Cerebellar nuclear complex (tissue), 1 donor: ENCODE measurements around the gene SPN.
"Not testable (repeated sequence)": the region's sequence is repeated elsewhere in the genome, so short reads cannot be mapped to it uniquely, and the experiment has no call there.

ENCODE experiments used
- DNase-seq, 2 experiments: peaks; one replicate each; lab custom pipeline; 2025; lab: John Stamatoyannopoulos, UW

SPN gene, protein sequence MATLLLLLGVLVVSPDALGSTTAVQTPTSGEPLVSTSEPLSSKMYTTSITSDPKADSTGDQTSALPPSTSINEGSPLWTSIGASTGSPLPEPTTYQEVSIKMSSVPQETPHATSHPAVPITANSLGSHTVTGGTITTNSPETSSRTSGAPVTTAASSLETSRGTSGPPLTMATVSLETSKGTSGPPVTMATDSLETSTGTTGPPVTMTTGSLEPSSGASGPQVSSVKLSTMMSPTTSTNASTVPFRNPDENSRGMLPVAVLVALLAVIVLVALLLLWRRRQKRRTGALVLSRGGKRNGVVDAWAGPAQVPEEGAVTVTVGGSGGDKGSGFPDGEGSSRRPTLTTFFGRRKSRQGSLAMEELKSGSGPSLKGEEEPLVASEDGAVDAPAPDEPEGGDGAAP

DNA sequence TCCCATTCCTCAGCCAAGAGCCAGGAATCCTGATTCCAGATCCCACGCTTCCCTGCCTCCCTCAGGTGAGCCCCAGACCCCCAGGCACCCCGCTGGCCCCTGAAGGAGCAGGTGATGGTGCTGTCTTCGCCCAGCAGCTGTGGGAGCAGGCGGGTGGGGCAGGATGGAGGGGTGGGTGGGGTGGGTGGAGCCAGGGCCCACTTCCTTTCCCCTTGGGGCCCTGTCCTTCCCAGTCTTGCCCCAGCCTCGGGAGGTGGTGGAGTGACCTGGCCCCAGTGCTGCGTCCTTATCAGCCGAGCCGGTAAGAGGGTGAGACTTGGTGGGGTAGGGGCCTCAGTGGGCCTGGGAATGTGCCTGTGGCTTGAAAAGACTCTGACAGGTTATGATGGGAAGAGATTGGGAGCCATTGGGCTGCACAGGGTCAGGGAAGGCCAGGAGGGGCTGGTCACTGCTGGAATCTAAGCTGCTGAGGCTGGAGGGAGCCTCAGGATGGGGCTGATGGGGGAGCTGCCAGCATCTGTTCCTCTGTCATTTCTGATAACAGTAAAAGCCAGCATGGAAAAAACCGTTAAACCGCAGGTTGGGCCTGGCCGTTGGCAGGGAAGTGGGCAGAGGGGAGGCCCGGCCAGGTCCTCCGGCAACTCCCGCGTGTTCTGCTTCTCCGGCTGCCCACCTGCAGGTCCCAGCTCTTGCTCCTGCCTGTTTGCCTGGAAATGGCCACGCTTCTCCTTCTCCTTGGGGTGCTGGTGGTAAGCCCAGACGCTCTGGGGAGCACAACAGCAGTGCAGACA is at the start of gene SPN:
Gene SPN (plus strand): TSS at position 232 of the 791 bp plus-strand sequence. CDS start 482 bp downstream, at position 714.
- no peak for DNase-seq

DNA sequence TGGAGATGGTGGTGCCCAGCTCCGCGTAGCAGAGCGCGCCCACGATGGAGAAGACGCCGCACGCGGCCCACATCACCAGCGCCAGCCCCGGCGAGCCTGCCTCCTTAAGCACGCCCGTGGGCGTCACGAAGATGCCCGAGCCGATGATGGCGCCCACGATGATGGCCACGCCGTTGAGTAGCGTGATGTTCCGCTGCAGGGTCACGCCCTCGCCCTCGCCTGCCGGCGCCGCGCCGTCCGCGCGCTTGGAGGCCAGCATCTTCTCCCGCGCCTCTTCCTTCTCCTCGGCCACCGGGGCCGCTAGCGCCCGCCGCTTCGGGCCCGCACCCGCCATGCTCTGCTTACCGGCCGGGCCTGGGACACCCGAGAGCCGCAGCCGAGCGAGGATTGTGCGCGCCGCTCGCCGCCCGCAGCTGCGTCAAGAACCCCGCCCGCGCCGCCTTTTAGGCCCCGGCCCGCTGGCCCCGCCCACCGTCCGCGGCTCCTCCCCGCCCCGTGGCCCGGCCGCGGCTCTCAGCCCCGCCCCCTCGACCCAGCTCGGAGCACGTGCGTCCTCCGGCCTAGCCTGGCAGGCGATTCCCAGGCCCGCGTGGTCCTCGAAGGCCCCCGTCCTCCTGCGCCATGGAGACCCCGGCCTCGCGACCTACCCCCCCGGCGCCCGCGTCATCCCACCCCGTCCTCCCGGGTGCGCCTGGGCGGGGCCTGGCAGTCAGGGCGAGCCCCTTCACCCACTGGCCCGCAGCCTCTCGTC is 49.6 kb upstream of the SPN start:
- DNase-seq, result peak; percentile 27 to 34

DNA sequence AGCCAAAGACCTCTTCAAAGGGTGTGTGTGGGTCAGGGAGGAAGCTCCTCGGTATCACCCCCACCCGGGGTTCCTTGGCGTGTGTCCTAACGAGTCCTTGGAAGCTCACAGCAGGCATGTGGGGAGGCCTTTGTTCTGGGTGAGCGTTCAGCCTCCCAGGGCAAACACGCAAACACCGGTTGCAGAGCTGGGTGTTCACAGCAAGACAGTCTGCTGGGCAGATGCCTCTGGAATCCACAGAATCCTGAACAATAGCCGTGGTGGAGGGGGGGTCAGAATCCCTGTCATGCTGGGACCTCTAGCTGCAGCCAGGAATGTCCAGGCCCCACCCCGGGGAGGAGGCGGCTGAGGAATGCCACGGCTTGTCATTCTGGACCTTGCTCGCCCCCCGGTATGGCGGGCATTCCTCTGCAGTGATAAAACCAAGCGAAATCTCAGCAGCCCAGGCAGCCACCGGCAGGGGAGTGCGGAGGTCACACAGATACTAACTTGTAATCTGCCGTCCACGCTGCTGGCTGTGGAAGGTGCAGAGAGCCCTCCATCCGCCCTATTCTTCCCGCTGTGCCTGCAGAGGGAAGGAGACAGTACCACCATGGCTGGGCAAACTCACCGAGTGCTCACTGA is 48.2 kb upstream of the SPN start:
- DNase-seq, result not testable (repeated sequence)

DNA sequence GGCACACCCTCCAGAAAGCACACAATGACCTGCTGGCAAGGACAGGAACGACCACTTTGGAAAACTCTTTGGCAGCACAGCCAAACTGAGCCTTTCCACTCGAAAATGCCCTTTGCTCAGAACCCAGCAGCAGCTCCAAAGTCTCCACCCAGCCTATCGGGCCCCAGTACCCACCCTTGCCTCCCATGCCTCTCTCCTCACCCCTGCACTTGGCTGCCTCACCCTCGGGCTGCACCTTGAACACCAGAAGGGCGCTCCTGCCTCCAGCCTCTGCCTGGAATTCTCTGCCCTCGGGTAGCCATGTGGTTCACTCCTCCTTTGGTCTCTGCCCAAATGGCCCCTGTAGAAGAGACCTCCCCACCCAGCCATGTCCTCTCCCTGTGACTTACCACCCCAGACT is 46.9 kb upstream of the SPN start:
- not testable (repeated sequence) for DNase-seq

DNA sequence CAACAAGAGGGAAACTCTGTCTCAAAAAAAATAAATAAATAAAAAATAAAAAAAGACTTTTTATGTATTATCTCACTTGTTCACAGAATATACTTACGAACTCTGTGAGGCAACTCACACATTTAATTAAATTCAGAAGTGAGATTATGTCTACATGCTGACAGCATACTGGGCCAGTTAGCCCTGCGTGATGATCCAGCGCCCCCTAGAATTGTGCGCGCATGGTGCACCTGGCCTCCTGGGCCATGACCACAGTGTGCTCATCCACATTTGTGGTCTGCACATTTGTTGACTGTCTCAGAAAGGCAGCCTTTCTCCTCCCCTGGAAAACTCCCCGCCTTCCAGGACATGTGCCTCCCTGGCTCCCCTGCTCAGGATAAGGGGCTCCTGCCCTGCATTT is 42.5 kb upstream of the SPN start:
- not testable (repeated sequence) for DNase-seq

DNA sequence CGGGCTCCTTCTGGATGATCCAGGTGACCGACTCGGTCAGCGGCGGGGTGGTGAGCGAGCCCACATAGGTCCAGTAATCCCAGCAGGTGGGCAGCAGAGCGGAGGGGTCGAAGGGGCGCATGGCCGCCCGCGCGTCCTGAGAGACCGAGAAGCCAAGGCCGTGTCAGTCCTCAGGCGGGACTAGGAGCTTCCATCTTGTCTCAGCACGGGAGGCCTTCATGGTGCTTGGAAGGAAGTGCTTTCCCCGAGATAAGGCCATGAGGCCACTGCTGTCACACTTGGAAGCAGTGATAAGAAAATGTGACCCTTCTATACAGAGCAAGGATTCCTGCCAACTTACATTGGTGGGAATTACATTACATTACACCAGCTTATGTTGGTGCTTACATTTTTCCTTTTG is 40.3 kb upstream of the SPN start:
- not testable (repeated sequence) for DNase-seq

DNA sequence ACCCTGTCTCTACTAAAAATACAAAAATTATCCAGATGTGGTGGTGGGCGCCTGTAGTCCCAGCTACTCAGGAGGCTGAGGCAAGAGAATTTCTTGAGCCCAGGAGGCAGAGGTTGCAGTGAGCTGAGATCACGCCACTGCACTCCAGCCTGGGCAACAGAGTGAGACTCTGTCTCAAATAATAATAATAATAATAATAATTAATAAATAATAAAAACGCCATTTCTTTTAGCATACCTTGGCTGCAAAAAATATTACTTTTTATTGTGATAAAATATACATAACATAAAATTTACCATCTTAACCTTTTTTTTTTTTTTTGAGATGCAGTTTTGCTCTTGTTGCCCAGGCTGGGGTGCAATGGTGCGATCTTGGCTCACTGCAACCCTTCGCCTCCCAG is 39.8 kb upstream of the SPN start:
- DNase-seq, result not testable (repeated sequence)

DNA sequence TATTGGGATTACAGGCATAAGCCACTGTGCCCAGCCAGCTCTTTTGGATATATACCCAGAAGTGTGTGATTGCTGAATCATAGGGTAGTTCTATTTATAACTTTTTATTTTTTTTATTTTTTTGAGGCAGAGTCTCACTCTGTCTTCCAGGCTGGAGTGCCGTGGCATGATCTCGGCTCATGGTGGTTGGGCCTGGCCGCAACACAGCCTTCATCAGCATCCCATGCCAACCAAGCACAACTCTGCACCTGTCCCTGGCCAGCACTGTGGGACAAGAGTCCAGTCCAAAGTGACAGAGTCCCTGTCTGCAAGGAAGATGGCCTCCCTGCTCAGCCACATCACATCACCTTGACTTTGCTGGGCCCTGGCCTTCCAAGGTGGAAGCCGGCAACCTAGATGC is 37.9 kb upstream of the SPN start:
- not testable (repeated sequence) for DNase-seq

DNA sequence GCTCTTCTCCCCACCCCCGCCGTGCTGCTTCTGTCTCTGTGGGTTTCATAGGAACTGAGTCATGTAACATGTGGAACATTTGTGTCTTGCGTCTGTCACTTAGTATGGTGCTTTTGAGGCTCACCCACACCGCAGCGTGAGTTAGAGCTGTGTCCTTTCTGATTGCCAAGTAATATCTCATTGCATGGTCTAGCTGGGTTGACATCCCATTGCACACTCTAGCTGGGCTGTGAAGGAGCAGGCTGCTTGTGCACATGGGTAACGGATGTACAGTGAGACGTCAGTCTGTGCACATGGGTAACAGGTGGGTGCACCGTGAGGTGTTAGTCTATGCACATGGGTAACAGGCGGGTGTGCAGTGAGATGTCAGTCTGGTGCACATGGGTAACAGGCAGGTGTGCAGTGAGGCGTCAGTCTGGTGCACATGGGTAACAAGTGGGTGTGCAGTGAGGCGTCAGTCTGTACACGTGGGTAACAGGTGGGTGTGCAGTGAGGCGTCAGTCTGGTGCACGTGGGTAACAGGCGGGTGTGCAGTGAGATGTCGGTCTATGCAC is 36.2 kb upstream of the SPN start:
- DNase-seq, result not testable (repeated sequence)

DNA sequence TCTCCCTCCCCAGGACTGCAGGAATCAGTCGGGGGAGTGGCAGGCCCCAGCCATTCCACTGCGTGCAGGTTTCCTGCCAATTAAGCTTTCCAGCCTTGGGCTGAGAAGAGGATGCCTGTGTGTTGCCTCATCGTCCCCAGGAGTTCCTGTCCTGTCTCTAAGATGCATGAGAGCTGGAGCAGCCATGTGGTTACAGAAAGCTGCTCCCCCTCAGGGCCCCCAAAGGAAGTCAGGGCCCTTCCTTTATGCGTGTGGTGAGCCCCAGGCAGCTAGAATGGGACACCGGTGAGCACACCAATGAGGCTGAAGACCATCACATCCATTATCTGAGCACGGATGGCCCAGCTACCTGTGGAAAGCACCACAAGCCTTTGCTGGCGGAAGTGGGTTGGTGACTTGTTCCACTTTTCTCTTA is 35.4 kb upstream of the SPN start:
- not testable (repeated sequence) for DNase-seq

DNA sequence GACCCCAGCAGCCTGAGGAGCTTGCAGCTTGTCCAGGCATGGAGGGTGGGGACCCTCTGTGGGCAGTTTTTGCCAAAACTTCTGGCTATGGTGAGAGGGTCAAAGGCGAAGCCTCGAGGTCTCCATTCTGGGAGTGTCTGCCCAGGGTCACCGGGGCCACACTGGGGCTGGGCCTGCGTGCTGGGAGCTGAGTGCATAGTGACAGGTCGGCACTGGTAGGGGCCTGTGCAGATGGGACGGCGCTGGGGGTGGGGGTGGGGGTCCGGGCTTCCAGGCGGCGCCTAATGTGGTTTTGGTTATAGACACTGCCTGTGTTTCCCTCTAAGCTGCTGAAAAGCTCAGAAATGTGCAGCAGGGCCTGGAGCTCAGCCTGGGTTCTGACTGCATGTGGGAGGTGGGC is 34.3 kb upstream of the SPN start:
- DNase-seq, result not testable (repeated sequence)

DNA sequence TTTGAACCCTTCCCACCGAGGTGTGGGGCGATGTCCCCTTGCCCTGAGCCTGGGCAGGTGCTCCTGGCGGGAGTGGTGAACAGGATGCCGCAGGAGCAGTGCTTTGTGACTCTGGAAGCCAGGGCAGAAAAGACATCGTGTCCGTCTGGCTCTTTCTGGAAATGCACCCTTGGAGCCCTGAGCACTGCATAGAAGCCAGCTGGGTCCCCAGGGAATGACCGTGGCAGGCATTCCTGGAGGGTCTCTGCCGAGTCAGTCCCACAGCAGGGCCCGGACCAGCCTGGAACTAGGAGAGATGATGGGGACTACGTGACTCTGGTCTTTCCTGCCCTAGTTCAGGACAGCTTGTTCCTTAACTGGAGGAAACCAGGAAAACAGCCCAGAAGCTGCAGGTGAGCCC is 33.7 kb upstream of the SPN start:
- DNase-seq, result not testable (repeated sequence)

DNA sequence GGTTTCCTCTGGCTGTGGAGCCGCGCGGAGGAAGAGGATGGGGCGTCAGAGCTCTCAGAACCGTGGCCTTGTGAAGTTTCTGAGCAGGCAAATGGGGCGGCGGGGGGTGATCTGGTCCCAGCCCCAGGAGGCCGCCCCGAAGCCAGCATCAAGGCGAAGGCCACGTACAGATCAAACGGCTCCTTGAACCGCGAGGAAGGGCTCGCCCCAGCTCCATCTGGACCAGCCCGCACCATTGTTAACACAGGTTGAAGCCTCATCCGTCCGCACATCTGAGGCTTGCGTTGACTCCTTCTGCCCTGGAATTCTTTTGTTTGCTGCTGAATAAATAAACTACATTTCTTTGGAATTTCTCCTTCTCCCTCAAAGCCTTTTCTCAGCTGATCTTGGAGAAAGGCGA is 31.4 kb upstream of the SPN start:
- not testable (repeated sequence) for DNase-seq

DNA sequence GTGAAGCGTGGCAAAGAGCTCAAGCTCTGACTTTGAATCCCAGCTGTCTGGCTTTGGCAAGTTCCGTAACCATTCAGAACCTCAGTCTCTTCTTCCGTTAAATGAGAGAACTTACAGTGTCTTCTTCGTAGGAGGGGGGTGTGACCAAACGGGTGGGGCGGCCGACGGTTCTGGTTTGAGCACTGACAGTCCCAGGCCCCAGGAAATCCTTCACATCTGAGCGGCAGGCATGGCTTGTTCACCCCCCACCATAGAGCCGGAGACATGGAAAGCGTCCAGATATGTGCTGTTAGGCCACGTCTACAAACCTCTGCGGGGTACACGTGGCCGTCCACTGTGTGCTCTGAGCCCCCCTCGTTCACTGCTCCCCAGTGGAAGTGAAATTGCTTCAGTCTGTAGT is 27.1 kb upstream of the SPN start:
- DNase-seq, result not testable (repeated sequence)

DNA sequence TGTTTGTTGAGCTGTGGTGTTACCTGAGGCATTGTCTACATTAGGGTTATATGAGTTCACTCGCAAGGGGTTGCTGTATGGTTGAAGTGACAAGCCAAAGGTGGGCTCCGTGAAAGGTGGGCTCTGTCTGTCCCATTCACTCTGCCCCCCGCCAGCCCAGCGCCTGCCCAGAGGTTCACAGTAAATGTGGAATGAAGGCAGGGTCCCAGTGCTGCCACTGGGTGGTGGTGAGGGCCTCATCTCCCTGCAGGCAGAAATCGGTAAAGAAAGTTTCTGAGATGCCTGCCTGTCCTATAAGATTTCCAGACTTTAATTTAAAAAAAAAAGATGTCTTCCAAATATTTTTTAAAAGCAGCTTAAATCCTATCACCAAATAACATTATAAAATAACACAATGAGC is 26.7 kb upstream of the SPN start:
- DNase-seq, result not testable (repeated sequence)

DNA sequence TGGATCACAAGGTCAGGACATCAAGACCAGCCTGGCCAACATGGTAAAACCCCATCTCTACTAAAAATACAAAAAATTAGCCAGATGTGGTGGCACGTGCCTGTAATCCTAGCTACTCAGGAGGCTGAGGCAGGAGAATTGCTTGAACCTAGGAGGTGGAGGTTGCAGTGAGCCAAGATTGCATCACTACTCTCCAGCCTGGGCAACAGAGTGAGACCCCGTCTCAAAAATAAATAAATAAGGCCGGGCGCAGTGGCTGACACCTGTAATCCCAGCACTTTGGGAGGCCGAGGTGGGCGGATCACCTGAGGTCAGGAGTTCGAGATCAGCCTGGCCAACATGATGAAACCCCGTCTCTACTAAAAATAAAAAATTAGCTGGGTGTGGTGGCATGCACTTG is 24.3 kb upstream of the SPN start:
- not testable (repeated sequence) for DNase-seq

DNA sequence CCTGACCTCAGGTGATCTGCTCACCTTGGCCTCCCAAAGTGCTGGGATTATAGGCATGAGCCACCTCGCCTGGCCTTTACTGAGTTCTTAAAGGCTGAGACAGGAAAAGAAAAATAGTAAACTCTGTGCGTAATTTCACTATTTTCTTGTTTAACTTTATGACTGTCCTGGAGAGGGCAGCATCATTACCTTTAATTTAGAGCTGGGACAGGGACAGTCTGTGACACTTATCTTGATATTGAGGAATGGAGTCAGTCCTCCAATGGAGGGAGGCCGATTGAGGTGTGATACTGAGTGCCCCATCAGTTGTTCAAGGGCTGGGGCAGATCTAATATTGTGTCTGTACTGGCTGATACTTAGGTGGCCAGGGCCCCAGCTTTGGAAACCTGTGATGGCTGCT is 21.5 kb upstream of the SPN start:
- DNase-seq, result no peak

DNA sequence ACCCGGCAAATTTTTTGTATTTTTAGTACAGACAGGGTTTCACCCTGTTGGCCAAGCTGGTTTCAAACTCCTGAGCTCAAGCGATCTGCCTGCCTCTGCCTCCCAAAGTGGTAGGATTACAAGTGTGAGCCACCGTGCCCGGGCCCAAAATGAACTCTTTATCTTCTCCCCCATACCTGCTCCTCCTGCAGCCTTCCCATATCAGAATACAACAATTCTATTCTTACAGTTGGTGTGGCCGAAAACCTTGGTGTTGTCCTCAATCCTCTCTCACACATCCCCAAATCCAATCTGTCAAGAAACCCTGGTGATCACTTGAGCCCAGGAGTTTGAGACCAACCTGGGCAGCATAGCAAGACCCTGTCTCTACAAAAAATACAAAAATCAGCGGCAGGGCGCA is 19.5 kb upstream of the SPN start:
- no peak for DNase-seq

DNA sequence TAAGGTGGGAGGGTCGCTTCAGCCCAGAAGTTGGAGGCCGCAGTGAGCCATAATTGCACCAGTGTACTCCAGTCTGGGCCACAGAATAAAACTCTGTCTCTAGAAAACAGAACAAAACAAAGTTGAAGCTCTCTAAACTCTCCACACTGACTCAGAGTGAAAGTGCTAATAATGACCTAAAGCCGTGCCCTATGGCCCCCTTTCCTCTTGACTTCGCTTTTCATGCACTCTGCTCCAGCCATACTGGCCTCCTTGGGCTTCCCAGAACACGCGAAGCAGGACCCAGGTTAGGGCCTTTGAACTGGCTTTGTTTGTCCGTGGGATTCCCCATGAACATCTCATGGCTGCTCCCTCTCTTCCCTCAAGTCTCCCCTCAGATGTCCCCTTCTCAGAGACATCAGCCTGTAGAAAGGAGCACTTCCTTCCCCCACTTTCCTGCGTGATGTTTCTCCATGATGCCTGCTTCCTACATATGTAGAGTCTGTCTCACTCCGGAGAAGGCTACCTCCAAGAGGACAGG is 18.6 kb upstream of the SPN start:
- DNase-seq, result no peak

DNA sequence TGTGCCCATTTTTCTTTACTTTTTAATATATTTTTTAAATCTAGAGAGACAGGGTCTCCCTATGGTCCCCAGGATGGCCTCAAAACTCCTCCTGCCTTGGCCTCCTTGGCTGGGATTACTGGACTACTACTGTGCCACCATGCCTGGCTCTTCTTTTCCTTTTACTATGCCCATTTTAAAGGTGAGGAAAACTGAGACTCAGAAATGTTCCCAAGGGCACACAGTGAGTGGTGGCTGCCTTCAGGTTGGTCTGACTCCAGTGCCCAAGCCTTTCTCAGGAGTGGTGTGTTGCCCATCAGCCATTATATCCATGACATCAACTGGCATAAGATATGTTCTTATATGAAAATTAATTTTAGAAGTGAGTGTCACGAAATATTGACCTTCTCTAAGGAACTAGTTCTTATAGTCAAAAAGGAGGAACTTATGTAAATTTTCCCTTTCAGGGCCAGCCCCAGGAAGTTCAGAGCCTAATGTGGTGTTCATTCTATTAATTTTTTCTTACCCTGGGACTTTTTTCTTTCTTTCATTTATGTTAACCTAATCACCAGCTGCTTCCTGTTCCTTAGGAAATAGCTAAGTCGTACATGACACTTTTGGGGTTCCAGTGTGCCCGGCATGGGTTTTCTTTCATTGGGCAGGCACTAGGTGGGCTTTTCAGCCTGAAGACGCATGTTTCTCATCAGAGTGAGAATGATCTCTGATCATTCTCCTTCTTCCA is 17.9 kb upstream of the SPN start:
- no peak for DNase-seq
